HG02884 (cell line): ENCODE measurements around the gene PRR30.

Experiments
- ATAC-seq: cut with Tn5 transposase; IDR thresholded peaks from one replicate; pipeline ENCODE4 v1.9.1; 2021; ENCODE audit warnings: mild to moderate bottlenecking, moderate library complexity; ENCODE audit not compliant: unreplicated experiment

The PRR30 gene

GRCh38 chr2:27099334-27099955, 39.8 kb downstream of the PRR30 start:
- no peak for ATAC-seq

GRCh38 chr2:27097341-27097740, 41.9 kb downstream of the PRR30 start:
- ATAC-seq: no peak

DNA sequence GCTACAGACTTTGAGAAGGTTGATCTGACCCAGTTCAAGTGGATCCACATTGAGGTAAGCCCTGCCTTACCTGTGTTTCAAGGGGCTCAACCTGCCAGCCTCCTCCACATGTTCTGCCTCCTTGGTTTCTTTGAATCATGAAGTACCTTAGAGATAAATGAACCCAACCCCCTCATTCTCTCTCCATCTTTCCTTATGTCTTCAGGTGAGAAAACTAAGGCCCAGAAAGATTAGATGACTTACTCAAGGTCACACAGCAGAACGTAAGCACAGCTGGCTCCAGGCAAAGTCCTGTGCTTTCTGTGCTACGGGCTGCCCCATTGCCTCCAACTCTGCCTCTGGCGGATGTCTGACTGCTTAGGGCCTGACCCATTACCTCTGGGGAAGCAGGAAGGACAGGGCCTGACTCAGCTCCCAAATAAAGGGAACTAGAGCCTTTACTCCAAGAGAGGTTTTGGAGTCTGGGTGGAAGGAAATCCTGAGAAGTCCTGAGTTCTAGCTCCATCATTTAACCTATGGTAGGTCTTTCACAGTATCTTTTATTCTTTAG, 42.4 kb downstream of the PRR30 start:
- ATAC-seq: no peak

DNA sequence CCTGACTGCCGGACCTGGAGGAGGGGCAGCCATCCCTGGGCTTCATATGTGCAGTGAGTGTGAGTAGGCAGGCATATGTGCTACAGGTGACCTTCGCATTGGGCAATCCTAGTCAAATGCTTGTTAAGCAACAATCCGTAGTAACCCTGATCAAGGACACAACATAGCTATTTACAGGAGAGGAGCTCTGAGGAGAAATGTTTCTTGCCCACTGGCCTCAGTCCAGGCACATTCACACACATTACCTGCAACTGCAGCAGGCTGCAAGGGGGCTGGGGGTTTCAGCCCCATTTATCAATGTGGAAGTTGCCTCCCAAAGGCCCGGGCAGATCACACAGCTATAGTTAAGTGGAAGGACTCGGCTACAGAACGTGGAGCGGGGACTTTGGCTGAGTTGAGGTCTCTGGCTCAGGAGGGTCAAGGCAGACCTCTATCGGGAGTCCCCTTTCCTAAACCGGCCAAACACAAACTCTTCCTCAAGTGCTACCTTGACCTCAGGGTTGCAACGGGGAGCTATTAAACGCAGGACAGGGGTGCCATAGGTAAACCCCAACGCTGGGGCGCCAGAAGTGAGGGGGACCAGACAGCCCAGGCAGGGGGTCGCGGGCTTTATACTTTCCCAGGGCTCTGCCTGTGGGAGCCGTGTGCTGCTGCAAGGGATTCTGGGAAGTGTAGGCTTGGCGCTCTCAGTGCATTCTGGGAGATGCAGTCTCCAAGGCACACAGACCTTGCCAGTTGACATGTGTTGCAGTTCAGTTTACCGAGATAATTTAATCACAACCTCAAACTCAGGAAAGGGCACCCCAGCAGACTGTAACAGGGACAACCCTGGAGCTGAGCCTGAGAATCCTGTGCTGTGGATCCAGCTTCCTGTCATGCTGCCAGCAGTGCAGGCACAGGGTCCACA, 43.2 kb downstream of the PRR30 start:
- no peak for ATAC-seq

GRCh38 chr2:27095427-27095744, 43.8 kb downstream of the PRR30 start:
- ATAC-seq: no peak

GRCh38 chr2:27094353-27094984, 44.7 kb downstream of the PRR30 start:
- no peak for ATAC-seq

- no peak for ATAC-seq
These were observed 45.5 kb downstream of the PRR30 start for GRCh38 chr2:27093430-27094352.

DNA sequence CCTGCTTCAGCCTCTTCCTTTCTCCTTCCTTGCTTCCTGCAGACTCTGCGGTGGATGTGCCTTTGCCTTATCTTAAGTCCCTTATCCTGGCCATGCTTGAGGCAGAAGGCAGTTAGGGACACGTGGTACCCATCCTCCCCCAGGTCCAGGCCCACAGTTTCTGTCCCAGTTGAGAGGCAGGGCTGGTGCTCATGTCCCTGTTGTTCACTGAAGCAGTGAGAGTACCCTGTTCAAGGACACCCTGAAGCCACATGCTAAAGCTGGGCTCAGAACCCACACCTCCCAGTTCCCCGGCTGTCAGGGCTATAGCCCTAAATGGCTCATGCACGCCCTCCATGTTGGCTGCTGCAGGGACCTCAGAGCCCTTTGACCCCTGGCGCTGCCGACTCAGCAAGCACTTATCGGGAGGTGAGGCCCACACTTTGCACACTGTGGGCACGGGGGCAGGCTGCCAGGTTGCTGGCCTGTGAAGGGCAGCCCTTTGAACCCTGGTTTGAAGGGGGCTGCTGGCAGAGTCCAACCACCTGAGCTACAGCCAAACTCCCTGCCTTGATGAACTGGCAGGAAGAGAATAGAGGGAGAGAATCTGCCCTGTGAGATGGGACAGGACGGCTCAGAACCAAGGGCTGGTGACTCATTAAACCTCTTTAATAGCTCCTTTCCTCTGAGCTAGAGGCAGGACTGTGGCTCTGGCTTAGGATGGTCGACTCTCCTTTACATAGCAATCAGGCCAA, 46.3 kb downstream of the PRR30 start:
- no peak for ATAC-seq

DNA sequence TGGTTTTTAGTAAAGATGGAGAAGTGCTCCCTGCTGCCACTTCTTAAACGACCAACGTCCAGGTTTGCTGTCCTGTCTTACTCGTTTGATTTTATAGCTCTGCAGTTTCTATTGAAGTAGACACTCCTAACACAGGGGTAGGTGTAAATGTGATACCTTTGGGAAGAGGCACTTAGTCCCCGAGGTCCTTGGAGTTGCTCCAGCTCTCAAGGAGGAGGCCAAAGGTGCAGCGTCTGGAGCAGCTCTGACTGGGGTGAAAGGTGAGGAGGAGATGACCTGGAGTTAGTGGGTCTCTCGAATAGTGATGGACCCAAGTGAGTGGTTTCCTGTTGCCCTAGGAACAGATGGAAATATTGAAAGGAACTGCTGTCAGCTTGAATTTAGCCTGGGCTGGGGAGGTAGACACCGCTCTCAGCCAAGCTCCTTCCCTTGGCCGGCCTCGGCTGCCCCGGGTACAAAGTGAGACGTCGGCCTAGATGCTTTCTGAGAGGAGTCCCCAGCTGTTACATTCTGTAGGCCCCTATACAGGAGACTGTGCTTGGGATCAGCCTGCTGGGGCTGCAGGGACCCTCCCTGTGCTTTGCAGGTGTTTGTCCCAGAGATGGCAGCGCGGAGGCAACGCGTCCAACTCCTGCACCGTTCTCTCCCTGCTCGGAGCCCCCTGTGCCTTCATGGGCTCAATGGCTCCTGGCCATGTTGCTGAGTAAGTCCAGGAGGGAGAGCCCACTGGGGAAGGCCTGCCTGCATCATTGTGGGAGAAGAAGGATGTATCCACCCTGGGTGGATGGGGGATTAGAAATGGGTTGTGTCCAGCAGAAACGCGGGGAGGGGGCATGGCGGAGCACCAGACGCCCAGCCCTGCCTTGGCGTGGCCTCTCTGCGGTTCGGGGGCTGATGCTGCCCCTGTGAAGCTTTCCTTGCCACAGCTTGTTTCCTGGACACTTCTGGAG, 47.2 kb downstream of the PRR30 start:
- no peak for ATAC-seq

GRCh38 chr2:27089111-27089954, 49.9 kb downstream of the PRR30 start:
- ATAC-seq: no peak

GRCh38 chr2:27088634-27089033, 50.6 kb downstream of the PRR30 start:
- no peak for ATAC-seq

DNA sequence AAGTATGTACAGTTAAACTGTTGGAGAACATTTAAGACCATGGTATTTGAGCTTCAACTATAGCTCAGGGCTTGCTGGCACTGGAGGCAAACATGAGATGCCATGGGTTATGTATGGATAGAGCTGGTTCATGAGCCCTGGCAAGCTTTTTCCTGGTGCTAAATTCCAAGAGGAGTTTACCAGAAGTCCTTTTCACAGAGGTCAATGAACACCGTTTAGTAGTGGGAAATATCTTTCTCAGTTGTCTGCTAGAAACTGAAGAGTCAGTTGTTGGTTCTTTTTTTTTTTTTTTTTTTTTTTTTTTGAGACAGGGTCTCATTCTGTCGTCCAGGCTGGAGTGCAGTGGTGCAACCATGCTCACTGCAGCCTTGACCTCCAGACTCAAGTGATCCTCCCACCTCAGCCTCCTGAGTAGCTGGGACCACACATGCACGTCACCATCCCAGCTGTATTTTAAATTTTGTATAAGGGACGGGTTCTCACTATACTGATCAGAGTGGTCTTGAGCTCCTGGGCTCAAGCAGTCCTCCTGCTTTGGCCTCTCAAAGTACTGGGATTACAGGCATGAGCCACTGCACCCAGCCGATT, 51.3 kb downstream of the PRR30 start:
- no peak for ATAC-seq
